Measurements from ENCODE around the gene GLT1D1.

The GLT1D1 gene

DNA sequence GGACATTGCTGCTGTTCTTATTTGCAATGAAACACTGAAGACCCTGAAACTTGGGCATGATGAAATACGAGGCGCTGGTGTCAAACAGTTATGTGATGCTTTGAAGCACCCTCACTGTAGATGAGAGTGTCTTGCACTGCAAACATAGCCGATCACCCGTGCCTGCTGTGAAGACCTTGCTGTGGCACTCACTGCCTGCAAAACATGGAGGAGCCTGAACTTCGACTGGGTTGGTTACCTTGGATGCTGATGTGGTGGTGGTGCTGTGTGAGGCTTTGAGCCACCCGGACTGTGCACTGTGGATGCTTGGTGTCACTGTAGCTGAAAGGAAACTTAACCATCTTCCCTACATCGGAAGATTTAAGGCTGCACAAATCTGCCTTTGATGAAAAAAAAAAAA, 162.9 kb downstream of the GLT1D1 start:
- 100% methylated on average over 3 of the region's 7 CpGs for WGBS (ENCODE audit: insufficient coverage)
- CTCF ChIA-PET: no interaction called here
- H3K4me3 ChIP-seq (ENCODE audit: control insufficient read depth in 1 of 7, extremely low read depth in 1 of 7, insufficient read depth in 4 of 7, low read depth in 2 of 7, low read length in 6 of 7): no peak overlapping the region
- no peaks in the 10 kb centered on the region for H3K36me3 ChIP-seq (ENCODE audit: control insufficient read depth in 4 of 4, insufficient read depth in 4 of 4, low read length in 3 of 4)
- no peak overlapping the region for H3K27ac ChIP-seq (ENCODE audit: insufficient read depth in 1 of 2, low read depth in 1 of 2, low read length in 2 of 2, poor library complexity in 1 of 2, severe bottlenecking in 2 of 2)
- H3K27me3 ChIP-seq (replicated peaks in 2 of 5; ENCODE audit: control insufficient read depth in 4 of 5, insufficient read depth in 5 of 5, low read length in 4 of 5): no peaks in the 10 kb centered on the region
- peaks cover 0 to 14% (median 0%) of the 10 kb centered on the region in 5 experiments for H3K9me3 ChIP-seq (ENCODE audit: control extremely low read depth in 1 of 5, control insufficient read depth in 4 of 5, insufficient read depth in 2 of 5, low read depth in 1 of 5, low read length in 4 of 5)
- no peaks in the 10 kb centered on the region for H3K4me1 ChIP-seq (ENCODE audit: control extremely low read depth in 1 of 4, control insufficient read depth in 4 of 4, insufficient read depth in 4 of 4, low read length in 3 of 4)
- POLR2A ChIA-PET: no interaction called here
- no peak for DNase-seq

DNA sequence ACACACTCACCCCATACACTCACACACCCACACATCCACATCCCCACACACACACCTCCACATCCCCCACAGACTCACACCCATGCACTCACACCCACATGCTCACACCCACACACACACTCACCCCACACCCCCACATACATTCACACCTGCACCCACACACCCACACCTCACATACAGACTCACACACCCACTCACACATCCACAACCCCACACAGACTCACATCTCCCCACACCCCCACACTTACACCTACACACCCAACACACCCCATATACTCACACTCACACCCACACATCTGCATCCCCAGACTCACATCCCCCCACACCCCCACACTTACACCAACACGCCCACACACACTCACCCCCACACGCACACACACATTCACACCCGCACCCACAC, 171.8 kb downstream of the GLT1D1 start:
- Histone ChIP-seq H3K9me3 (ENCODE audit: control extremely low read depth in 1 of 5, control insufficient read depth in 4 of 5, insufficient read depth in 2 of 5, low read depth in 1 of 5, low read length in 4 of 5) (peaks cover 0 to 2% (median 0%) of the 10 kb centered on the region in 5 experiments), H3K27me3 (replicated peaks in 2 of 5; ENCODE audit: control insufficient read depth in 4 of 5, insufficient read depth in 5 of 5, low read length in 4 of 5) (peaks cover 0 to 2% (median 0%) of the 10 kb centered on the region in 5 experiments), H3K36me3 (ENCODE audit: control insufficient read depth in 4 of 4, insufficient read depth in 4 of 4, low read length in 3 of 4) (no peaks in the 10 kb centered on the region), H3K4me1 (ENCODE audit: control extremely low read depth in 1 of 4, control insufficient read depth in 4 of 4, insufficient read depth in 4 of 4, low read length in 3 of 4) (no peaks in the 10 kb centered on the region), H3K4me3 (ENCODE audit: control insufficient read depth in 1 of 7, extremely low read depth in 1 of 7, insufficient read depth in 4 of 7, low read depth in 2 of 7, low read length in 6 of 7) (no peak overlapping the region), H3K27ac (ENCODE audit: insufficient read depth in 1 of 2, low read depth in 1 of 2, low read length in 2 of 2, poor library complexity in 1 of 2, severe bottlenecking in 2 of 2) (no peak overlapping the region)
- ChIA-PET POLR2A (no interaction called here), CTCF (no interaction called here)
- WGBS (ENCODE audit: insufficient coverage): 100% methylated on average over 2 of the region's 3 CpGs
- DNase-seq: no peak

DNA sequence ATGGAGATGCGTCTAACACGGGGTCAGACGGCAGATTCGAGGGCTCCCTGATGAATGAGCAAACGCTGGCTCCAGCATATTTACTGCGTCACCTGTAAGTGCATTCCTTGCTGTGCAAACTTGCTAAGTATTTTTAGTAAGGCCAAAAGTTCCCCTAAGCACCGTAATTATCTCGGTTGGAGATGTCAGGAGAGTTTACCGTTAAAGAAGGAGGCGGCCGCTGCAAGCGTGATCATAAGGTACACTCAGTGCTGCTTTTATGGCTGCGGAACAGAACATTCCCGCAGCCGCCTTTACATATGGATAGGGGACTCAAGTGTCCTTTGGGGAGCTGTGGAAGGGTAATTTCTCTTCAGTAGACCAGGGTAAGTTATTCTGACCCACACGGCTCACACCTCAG, 175.6 kb downstream of the GLT1D1 start:
- peaks cover 0 to 2% (median 0%) of the 10 kb centered on the region in 5 experiments for H3K27me3 ChIP-seq (replicated peaks in 2 of 5; ENCODE audit: control insufficient read depth in 4 of 5, insufficient read depth in 5 of 5, low read length in 4 of 5)
- no peaks in the 10 kb centered on the region for H3K4me1 ChIP-seq (ENCODE audit: control extremely low read depth in 1 of 4, control insufficient read depth in 4 of 4, insufficient read depth in 4 of 4, low read length in 3 of 4)
- H3K4me3 ChIP-seq (ENCODE audit: control insufficient read depth in 1 of 7, extremely low read depth in 1 of 7, insufficient read depth in 4 of 7, low read depth in 2 of 7, low read length in 6 of 7): no peak overlapping the region
- WGBS (ENCODE audit: insufficient coverage): 87% methylated on average over 16 of the region's 16 CpGs
- CTCF ChIA-PET: no interaction called here
- no peak overlapping the region for H3K27ac ChIP-seq (ENCODE audit: insufficient read depth in 1 of 2, low read depth in 1 of 2, low read length in 2 of 2, poor library complexity in 1 of 2, severe bottlenecking in 2 of 2)
- POLR2A ChIA-PET: no interaction called here
- peaks cover 0 to 2% (median 0%) of the 10 kb centered on the region in 5 experiments for H3K9me3 ChIP-seq (ENCODE audit: control extremely low read depth in 1 of 5, control insufficient read depth in 4 of 5, insufficient read depth in 2 of 5, low read depth in 1 of 5, low read length in 4 of 5)
- no peak for DNase-seq
- H3K36me3 ChIP-seq (ENCODE audit: control insufficient read depth in 4 of 4, insufficient read depth in 4 of 4, low read length in 3 of 4): no peaks in the 10 kb centered on the region

Data from common myeloid progenitor, CD34-positive (primary cell).